IMR-90 (cell line): ENCODE results near the gene PATJ. TPM values are rescaled to one million over a fixed set of nuclear protein-coding genes. Genes with fewer than 3 reads are reported as not detected.

ENCODE experiments used
- ATAC-seq: fragments of 200-7000 bp; cut with Tn5 transposase; 2 replicates; pipeline ENCODE4 v1.9.1; 2020; ENCODE audit warnings: low read depth, mild to moderate bottlenecking, moderate library complexity
- BruUV-seq: library from RNA; stranded (reverse); fragments of 400-500 nt; replicated peaks from 2 replicates; lab custom pipeline; 2021; lab: Mats Ljungman, UMichigan
- CTCF ChIA-PET: fragments of 300-600 bp; formaldehyde crosslinking; extraction: SDS; loops from one replicate; lab custom pipeline; 2021; ENCODE audit warnings: antibody characterized with exemption; lab: Yijun Ruan, JAX
- POLR2A ChIA-PET: fragments of 300-600 bp; sonication (Branson Sonifier 250); formaldehyde crosslinking; loops from one replicate; lab custom pipeline; 2022; ENCODE audit warnings: antibody characterized with exemption; ENCODE audit not compliant: unreplicated experiment; lab: Charles Lee
- DNase-seq: peaks from one replicate; pipeline ENCODE4 v3.0.0; 2013
- H2AFZ ChIP-seq: replicated peaks from 2 replicates; pipeline ENCODE3; 2013; ENCODE audit warnings: low read length, mild to moderate bottlenecking; ENCODE audit not compliant: poor library complexity
- H2AK5ac ChIP-seq: 2 replicates; pipeline ENCODE4 v1.6.1; 2013; ENCODE audit warnings: low read depth, low read length, inconsistent platforms
- H2AK9ac ChIP-seq: replicated peaks from 2 replicates; pipeline ENCODE3; 2013; ENCODE audit warnings: mild to moderate bottlenecking, low read depth, low read length, moderate library complexity; ENCODE audit not compliant: poor library complexity
- H2BK120ac ChIP-seq: 2 replicates; pipeline ENCODE4 v1.6.1; 2013; ENCODE audit warnings: low read depth, low read length, inconsistent platforms
- H2BK15ac ChIP-seq: 3 replicates; pipeline ENCODE4 v1.6.1; 2013; ENCODE audit warnings: low read depth, low read length, inconsistent platforms
- H2BK20ac ChIP-seq: 2 replicates; pipeline ENCODE4 v1.6.1; 2013; ENCODE audit warnings: low read depth, mild to moderate bottlenecking, inconsistent platforms, low read length, moderate library complexity
- H2BK5ac ChIP-seq: 2 replicates; pipeline ENCODE4 v1.6.1; 2013; ENCODE audit warnings: mild to moderate bottlenecking, low read depth, low read length, inconsistent platforms; ENCODE audit not compliant: poor library complexity, severe bottlenecking
- H3K14ac ChIP-seq: replicated peaks from 2 replicates; pipeline ENCODE4 v1.6.1; 2013; ENCODE audit warnings: low read depth, low read length, inconsistent platforms
- H3K18ac ChIP-seq: 2 replicates; pipeline ENCODE4 v1.6.1; 2013; ENCODE audit warnings: low read depth, low read length, control low read depth
- H3K23ac ChIP-seq: 2 replicates; pipeline ENCODE4 v1.6.1; 2013; ENCODE audit warnings: low read depth, low read length, inconsistent platforms
- H3K27ac ChIP-seq: 2 replicates; pipeline ENCODE4 v1.5.1; 2013; ENCODE audit warnings: mild to moderate bottlenecking, control low read depth, low read length; ENCODE audit not compliant: insufficient read depth
- H3K27me3 ChIP-seq: 2 replicates; pipeline ENCODE4 v1.6.1; 2013; ENCODE audit warnings: low read length; ENCODE audit not compliant: control insufficient read depth, insufficient read depth
- H3K36me3 ChIP-seq: 2 replicates; pipeline ENCODE4 v1.6.1; 2013; ENCODE audit warnings: low read length, mixed read lengths; ENCODE audit not compliant: control insufficient read depth, insufficient read depth
- H3K4ac ChIP-seq: 2 replicates; pipeline ENCODE4 v1.6.1; 2013; ENCODE audit warnings: low read depth, low read length, inconsistent platforms
- H3K4me1 ChIP-seq: 2 replicates; pipeline ENCODE4 v1.6.1; 2013; ENCODE audit warnings: low read length, mixed read lengths; ENCODE audit not compliant: control insufficient read depth, insufficient read depth
- H3K4me2 ChIP-seq: 2 replicates; pipeline ENCODE4 v1.6.1; 2013; ENCODE audit warnings: low read depth, mild to moderate bottlenecking, control low read depth, low read length, moderate library complexity
- H3K4me3 ChIP-seq: 2 replicates; pipeline ENCODE4 v1.5.1; 2013; ENCODE audit warnings: low read depth, mild to moderate bottlenecking, control low read depth, low read length, moderate library complexity; ENCODE audit not compliant: insufficient read depth
- H3K56ac ChIP-seq: 2 replicates; pipeline ENCODE4 v1.6.1; 2013; ENCODE audit warnings: low read length, inconsistent platforms; ENCODE audit not compliant: insufficient read depth; ENCODE audit errors: extremely low read depth
- H3K79me1 ChIP-seq, 2 experiments: 2 replicates each; pipeline ENCODE4 v1.6.1; 2013; ENCODE audit warnings: low read length in 2 of 2, inconsistent platforms in 1 of 2, low read depth in 1 of 2
- H3K9ac ChIP-seq: 2 replicates; pipeline ENCODE4 v1.6.1; 2013; ENCODE audit warnings: low read depth, low read length, control low read depth
- H3K9me1 ChIP-seq: 2 replicates; pipeline ENCODE4 v1.6.1; 2013; ENCODE audit warnings: low read length, inconsistent platforms; ENCODE audit not compliant: insufficient read depth
- H3K9me3 ChIP-seq: 2 replicates; pipeline ENCODE4 v1.6.1; 2013; ENCODE audit warnings: low read length; ENCODE audit not compliant: control insufficient read depth, insufficient read depth
- H4K20me1 ChIP-seq: 2 replicates; pipeline ENCODE4 v1.6.1; 2013; ENCODE audit warnings: low read length, inconsistent platforms; ENCODE audit not compliant: insufficient read depth
- H4K5ac ChIP-seq: 2 replicates; pipeline ENCODE4 v1.6.1; 2013; ENCODE audit warnings: mild to moderate bottlenecking, low read depth, low read length, control low read depth
- H4K8ac ChIP-seq, 2 experiments: 2 replicates each; pipeline ENCODE4 v1.6.1; 2013; ENCODE audit warnings: low read depth in 2 of 2, low read length in 2 of 2, control low read depth in 1 of 2, inconsistent platforms in 1 of 2
- H4K91ac ChIP-seq: 2 replicates; pipeline ENCODE4 v1.6.1; 2013; ENCODE audit warnings: low read depth, low read length, inconsistent platforms; ENCODE audit not compliant: insufficient read depth
- BHLHE40 ChIP-seq: fragments of 150-350 bp; IDR thresholded peaks from 2 replicates; pipeline ENCODE4 v1.6.1; 2016; ENCODE audit warnings: mild to moderate bottlenecking, low read depth, low read length
- CEBPB ChIP-seq: IDR thresholded peaks from 2 replicates; pipeline ENCODE4 v1.6.1; 2012; ENCODE audit warnings: low read depth, low read length, improper control_type of control experiment
- CHD1 ChIP-seq: IDR thresholded peaks from 2 replicates; pipeline ENCODE4 v1.6.1; 2012; ENCODE audit warnings: low read depth, low read length, improper control_type of control experiment
- CTCF ChIP-seq: conservative IDR thresholded peaks from 2 replicates; pipeline ENCODE4 v1.5.1; 2012; ENCODE audit warnings: mild to moderate bottlenecking, low read depth, low read length, improper control_type of control experiment
- FOS ChIP-seq: fragments of 150-350 bp; IDR thresholded peaks from 2 replicates; pipeline ENCODE4 v1.6.1; 2016; ENCODE audit warnings: low read depth, low read length
- MAFK ChIP-seq: IDR thresholded peaks from 2 replicates; pipeline ENCODE4 v1.6.1; 2012; ENCODE audit warnings: low read depth, low read length, improper control_type of control experiment
- MXI1 ChIP-seq: IDR thresholded peaks from 2 replicates; pipeline ENCODE4 v1.6.1; 2012; ENCODE audit warnings: low read depth, mild to moderate bottlenecking, low read length, moderate library complexity, borderline replicate concordance
- NFE2L2 ChIP-seq: fragments of 150-350 bp; IDR thresholded peaks from 2 replicates; pipeline ENCODE4 v1.6.1; 2016; ENCODE audit warnings: low read depth, mild to moderate bottlenecking, low read length
- RAD21 ChIP-seq: IDR thresholded peaks from 2 replicates; pipeline ENCODE4 v1.6.1; 2012; ENCODE audit warnings: low read length, improper control_type of control experiment
- RCOR1 ChIP-seq: IDR thresholded peaks from 2 replicates; pipeline ENCODE4 v1.6.1; 2012; ENCODE audit warnings: mild to moderate bottlenecking, low read length, improper control_type of control experiment; ENCODE audit not compliant: insufficient replicate concordance
- USF2 ChIP-seq: fragments of 150-350 bp; IDR thresholded peaks from 2 replicates; pipeline ENCODE4 v1.6.1; 2017; ENCODE audit warnings: mild to moderate bottlenecking, antibody characterized with exemption, low read length, low read depth
- WGBS, 2 experiments: methylation state at CpG; one replicate each; pipeline versions ENCODE4 v1.1.5 to v1.1.7; 2013; ENCODE audit warnings: missing lambda C conversion rate in 2 of 2; ENCODE audit not compliant: insufficient read length in 1 of 2; ENCODE audit errors: extremely low coverage in 2 of 2; 5-methylcytosine and 5-hydroxymethylcytosine counted together
- dilution Hi-C: fragments of 300-500 bp; cut with HindIII; formaldehyde crosslinking; loops from one replicate; pipeline ENCODE4 v1.14.3; 2018; ENCODE audit warnings: low sequenced_read_pairs; ENCODE audit not compliant: unreplicated experiment
- in situ Hi-C: fragments of 300-500 bp; cut with MboI; formaldehyde crosslinking; loops from 3 replicates; pipeline ENCODE4 v1.14.3; 2019; ENCODE audit warnings: low sequenced_read_pairs, inconsistent platforms, mixed read lengths
- intact Hi-C: fragments of 100-400 bp; cut with micrococcal nuclease; formaldehyde crosslinking; loops from 2 replicates; pipeline ENCODE4 v1.10.0; 2022
- polyA plus RNA-seq, 3 experiments: library from polyadenylated mRNA; depleted of rRNA; stranded (reverse); fragments of >200 nt; gene quantifications; 2 replicates each; pipeline ENCODE4 v1.2.3, GENCODE V29; 2012; ENCODE audit warnings: low replicate concordance in 1 of 3
- total RNA-seq: library from RNA; depleted of rRNA; stranded (reverse); fragments of >200 nt; gene quantifications from 2 replicates; pipeline ENCODE4 v1.2.3, GENCODE V29; 2012

PATJ gene
- total and polyA plus RNA-seq, 2 of the 4 experiments (the other 2 are of a cell fraction): 2.0 to 3.4 TPM

- Histone ChIP-seq H3K9me1 (no peaks in the 10 kb centered on the region), H2BK5ac (no peak overlapping the region), H3K18ac (no peak overlapping the region), H3K14ac (no peak overlapping the region), H3K4ac (no peak overlapping the region), H4K5ac (no peak overlapping the region), H3K23ac (no peak overlapping the region), H4K20me1 (no peaks in the 10 kb centered on the region), H3K79me1 (no peaks in the 10 kb centered on the region), H3K4me1 (no peaks in the 10 kb centered on the region), H2BK20ac (no peak overlapping the region), H4K8ac (no peak overlapping the region), H2AK5ac (no peak overlapping the region), H3K27ac (no peak overlapping the region), H3K36me3 (no peaks in the 10 kb centered on the region), H2BK120ac (no peak overlapping the region), H3K9ac (no peak overlapping the region), H3K27me3 (no peaks in the 10 kb centered on the region), H3K9me3 (no peaks in the 10 kb centered on the region), H3K56ac (no peak overlapping the region), H3K4me2 (no peak overlapping the region), H3K4me3 (no peak overlapping the region), H4K91ac (no peak overlapping the region), H2BK15ac (no peak overlapping the region), H2AK9ac (no peak overlapping the region), H2AFZ (no peak overlapping the region)
- DNase-seq: no peak
- WGBS, 2 experiments: 95% methylated on average over 3 of the region's 5 CpGs; no CpG with 5 or more reads in 1 of the 2 experiments
- no peak for TF ChIP-seq CEBPB
- no peak for TF ChIP-seq CHD1
- TF ChIP-seq USF2: no peak
- no peak for TF ChIP-seq MXI1
- no peak for TF ChIP-seq BHLHE40
- no peak for TF ChIP-seq MAFK
- TF ChIP-seq CTCF: no peak
- TF ChIP-seq NFE2L2: no peak
- no peak for TF ChIP-seq RCOR1
- TF ChIP-seq FOS: no peak
- no peak for TF ChIP-seq RAD21
- dilution Hi-C loops: no loop called here
- ChIA-PET CTCF (no interaction called here), POLR2A (no interaction called here)
- ATAC-seq: no peak
- intact Hi-C loops: no loop called here
- in situ Hi-C loops: no loop called here
- no TSS peak for BruUV-seq
Observed at GRCh38 chr1:61942856-61943255, 200.6 kb downstream of the PATJ start.
